WTC11 (cell line): ENCODE measurements around the gene DMKN. TPM values are rescaled to one million over a fixed set of nuclear protein-coding genes. Genes with fewer than 3 reads are reported as not detected.

Experiments
- ATAC-seq: fragments of 200-7000 bp; cut with Tn5 transposase; 2 replicates; pipeline ENCODE4 v1.10.0; 2021; ENCODE audit warnings: mild to moderate bottlenecking, moderate library complexity
- CTCF ChIA-PET: fragments of 300-600 bp; sonication (Branson Sonifier 250); formaldehyde crosslinking; loops from one replicate; lab custom pipeline; 2021; ENCODE audit warnings: antibody characterized with exemption; lab: Charles Lee
- POLR2A ChIA-PET: fragments of 350-600 bp; sonication (Branson Sonifier 250); formaldehyde crosslinking; loops from one replicate; lab custom pipeline; 2021; ENCODE audit warnings: antibody characterized with exemption; lab: Charles Lee
- DNase-seq: peaks from one replicate; pipeline ENCODE4 v3.0.0; 2021; ENCODE audit warnings: low spot score
- H3K27ac Mint-ChIP-seq: 2 replicates; pipeline ENCODE4 v1.8.0; 2021; ENCODE audit warnings: mixed read lengths
- H3K27me3 Mint-ChIP-seq: 2 replicates; pipeline ENCODE4 v1.8.0; 2021; ENCODE audit warnings: low read depth, mild to moderate bottlenecking, moderate library complexity, mixed read lengths
- H3K36me3 Mint-ChIP-seq: 2 replicates; pipeline ENCODE4 v1.8.0; 2021; ENCODE audit warnings: mixed read lengths
- H3K4me1 Mint-ChIP-seq: 2 replicates; pipeline ENCODE4 v1.8.0; 2022; ENCODE audit warnings: mixed read lengths
- H3K4me3 Mint-ChIP-seq: 2 replicates; pipeline ENCODE4 v1.8.0; 2021; ENCODE audit warnings: mild to moderate bottlenecking, moderate library complexity, mixed read lengths
- H3K9me3 Mint-ChIP-seq: 2 replicates; pipeline ENCODE4 v1.8.0; 2021; ENCODE audit warnings: mixed read lengths
- EMX1 ChIP-seq: fragments of 250-450 bp; sonication (Bioruptor Pico); IDR thresholded peaks from 2 replicates; pipeline ENCODE4 v1.8.0; 2021; ENCODE audit warnings: mild to moderate bottlenecking
- NR2C2 ChIP-seq: sonication (generic); formaldehyde crosslinking; IDR thresholded peaks from 2 replicates; pipeline ENCODE4 v1.8.0; 2022; ENCODE audit warnings: mild to moderate bottlenecking, missing genetic modification reagents
- RELA ChIP-seq: sonication (generic); formaldehyde crosslinking; IDR thresholded peaks from 2 replicates; pipeline ENCODE4 v1.8.1; 2022; ENCODE audit warnings: missing genetic modification reagents, mild to moderate bottlenecking, borderline replicate concordance
- SOX15 ChIP-seq: fragments of 250-450 bp; sonication (Bioruptor Pico); IDR thresholded peaks from 2 replicates; pipeline ENCODE4 v1.9.0; 2021; ENCODE audit warnings: mild to moderate bottlenecking
- TEAD1 ChIP-seq: sonication (generic); formaldehyde crosslinking; IDR thresholded peaks from 2 replicates; pipeline ENCODE4 v1.8.0; 2022; ENCODE audit warnings: mild to moderate bottlenecking, missing genetic modification reagents
- ZNF232 ChIP-seq: sonication (generic); formaldehyde crosslinking; IDR thresholded peaks from 2 replicates; pipeline ENCODE4 v1.8.0; 2022; ENCODE audit warnings: mild to moderate bottlenecking, missing genetic modification reagents
- ZNF396 ChIP-seq: fragments of 250-450 bp; sonication (Bioruptor Pico); IDR thresholded peaks from 2 replicates; pipeline ENCODE4 v1.8.0; 2021; ENCODE audit warnings: mild to moderate bottlenecking, moderate library complexity, borderline replicate concordance
- total RNA-seq: library from RNA; stranded (reverse); gene quantifications from 3 replicates; pipeline ENCODE4 v1.2.3, GENCODE V29; 2021
- TF ChIP-seq, protein P1 (sequence below): fragments of 250-450 bp; sonication (Bioruptor Pico); IDR thresholded peaks from 2 replicates; pipeline ENCODE4 v1.9.0; 2021; ENCODE audit warnings: moderate library complexity, mild to moderate bottlenecking, inconsistent platforms, borderline replicate concordance
- TF ChIP-seq, protein P2 (sequence below): sonication (generic); formaldehyde crosslinking; IDR thresholded peaks from 2 replicates; pipeline ENCODE4 v1.8.0; 2022; ENCODE audit warnings: mild to moderate bottlenecking, missing genetic modification reagents
- TF ChIP-seq, protein P3 (sequence below): sonication (generic); formaldehyde crosslinking; IDR thresholded peaks from 2 replicates; pipeline ENCODE4 v1.8.0; 2022; ENCODE audit warnings: mild to moderate bottlenecking, missing genetic modification reagents
- TF ChIP-seq, protein P4 (sequence below): sonication (generic); formaldehyde crosslinking; IDR thresholded peaks from 2 replicates; pipeline ENCODE4 v1.8.1; 2022; ENCODE audit warnings: mild to moderate bottlenecking, moderate library complexity, missing genetic modification reagents
- TF ChIP-seq, protein P5 (sequence below): fragments of 250-450 bp; sonication (Bioruptor Pico); IDR thresholded peaks from 2 replicates; pipeline ENCODE4 v2.1.2; 2022; ENCODE audit warnings: mild to moderate bottlenecking, moderate library complexity
- TF ChIP-seq, protein P6 (sequence below): fragments of 200-600 bp; IDR thresholded peaks from 2 replicates; pipeline ENCODE4 v1.8.0; 2022; ENCODE audit warnings: antibody characterized with exemption

The DMKN gene
- total RNA-seq, 1 experiment from 2014 or later, result 285 TPM

DNA sequence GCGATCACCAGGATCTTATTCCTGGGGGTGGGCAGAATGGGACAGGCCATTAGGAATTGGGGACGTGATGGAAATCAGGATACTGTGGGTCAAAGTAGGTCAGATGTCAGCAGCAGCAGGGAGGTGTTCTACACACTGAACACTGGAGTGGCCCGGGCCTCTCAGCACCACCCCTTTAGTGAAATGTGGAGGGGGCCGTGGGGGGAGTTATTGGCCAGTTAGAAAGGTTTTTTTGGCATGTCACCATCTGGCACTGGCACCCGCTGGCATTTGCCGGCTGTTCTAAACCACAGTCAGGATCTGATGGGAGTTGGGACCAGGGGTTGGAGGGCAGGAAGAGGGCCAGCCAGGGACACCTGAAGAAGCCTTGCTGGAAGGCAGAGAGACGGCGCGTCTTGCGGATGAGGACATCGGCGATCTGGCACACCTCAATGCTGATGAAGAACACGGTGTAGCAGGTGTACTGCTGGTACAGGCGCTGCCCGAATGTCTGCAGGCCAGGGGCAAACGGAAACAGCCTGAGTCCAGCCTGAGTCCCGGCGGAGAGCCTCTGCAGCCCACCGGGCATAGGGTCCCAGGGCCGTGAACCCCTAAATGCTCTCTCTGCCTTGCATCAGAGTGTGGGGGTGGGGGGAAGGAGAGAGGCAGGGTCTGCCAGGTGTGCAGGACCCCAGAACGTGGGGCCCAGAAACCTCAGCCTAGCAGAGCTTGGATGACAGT is 37.8 kb upstream of the DMKN start:
- ATAC-seq (no peak), DNase-seq (no peak)
- Mint-ChIP-seq H3K27ac (no peak overlapping the region), H3K4me1 (peaks cover 18% of the 10 kb centered on the region), H3K27me3 (peaks cover 7% of the 10 kb centered on the region), H3K9me3 (no peaks in the 10 kb centered on the region), H3K36me3 (peaks cover 10% of the 10 kb centered on the region; the same call in 1 of the 2 replicates), H3K4me3 (no peak overlapping the region)
- POLR2A ChIA-PET, result no interaction called here
- CTCF ChIA-PET, result interaction anchor here (0.8 to 1.4 kb wide), 3 partner anchors 41 to 123 kb away, joined by 3 to 4 read pairs (median 4); no protein-coding TSS in a partner anchor
- TF ChIP-seq EMX1 (CRISPR knock-in tag) (no peak), NR2C2 (CRISPR knock-in tag) (no peak), SOX15 (CRISPR knock-in tag) (no peak), TEAD1 (CRISPR knock-in tag) (no peak), ZNF396 (CRISPR knock-in tag) (no peak)
- TF ChIP-seq, protein P1, sequence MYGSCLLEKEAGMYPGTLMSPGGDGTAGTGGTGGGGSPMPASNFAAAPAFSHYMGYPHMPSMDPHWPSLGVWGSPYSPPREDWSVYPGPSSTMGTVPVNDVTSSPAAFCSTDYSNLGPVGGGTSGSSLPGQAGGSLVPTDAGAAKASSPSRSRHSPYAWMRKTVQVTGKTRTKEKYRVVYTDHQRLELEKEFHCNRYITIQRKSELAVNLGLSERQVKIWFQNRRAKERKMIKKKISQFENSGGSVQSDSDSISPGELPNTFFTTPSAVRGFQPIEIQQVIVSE (CRISPR knock-in tag), result no peak
- TF ChIP-seq, protein P2, sequence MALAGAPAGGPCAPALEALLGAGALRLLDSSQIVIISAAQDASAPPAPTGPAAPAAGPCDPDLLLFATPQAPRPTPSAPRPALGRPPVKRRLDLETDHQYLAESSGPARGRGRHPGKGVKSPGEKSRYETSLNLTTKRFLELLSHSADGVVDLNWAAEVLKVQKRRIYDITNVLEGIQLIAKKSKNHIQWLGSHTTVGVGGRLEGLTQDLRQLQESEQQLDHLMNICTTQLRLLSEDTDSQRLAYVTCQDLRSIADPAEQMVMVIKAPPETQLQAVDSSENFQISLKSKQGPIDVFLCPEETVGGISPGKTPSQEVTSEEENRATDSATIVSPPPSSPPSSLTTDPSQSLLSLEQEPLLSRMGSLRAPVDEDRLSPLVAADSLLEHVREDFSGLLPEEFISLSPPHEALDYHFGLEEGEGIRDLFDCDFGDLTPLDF, result no peak

DNA sequence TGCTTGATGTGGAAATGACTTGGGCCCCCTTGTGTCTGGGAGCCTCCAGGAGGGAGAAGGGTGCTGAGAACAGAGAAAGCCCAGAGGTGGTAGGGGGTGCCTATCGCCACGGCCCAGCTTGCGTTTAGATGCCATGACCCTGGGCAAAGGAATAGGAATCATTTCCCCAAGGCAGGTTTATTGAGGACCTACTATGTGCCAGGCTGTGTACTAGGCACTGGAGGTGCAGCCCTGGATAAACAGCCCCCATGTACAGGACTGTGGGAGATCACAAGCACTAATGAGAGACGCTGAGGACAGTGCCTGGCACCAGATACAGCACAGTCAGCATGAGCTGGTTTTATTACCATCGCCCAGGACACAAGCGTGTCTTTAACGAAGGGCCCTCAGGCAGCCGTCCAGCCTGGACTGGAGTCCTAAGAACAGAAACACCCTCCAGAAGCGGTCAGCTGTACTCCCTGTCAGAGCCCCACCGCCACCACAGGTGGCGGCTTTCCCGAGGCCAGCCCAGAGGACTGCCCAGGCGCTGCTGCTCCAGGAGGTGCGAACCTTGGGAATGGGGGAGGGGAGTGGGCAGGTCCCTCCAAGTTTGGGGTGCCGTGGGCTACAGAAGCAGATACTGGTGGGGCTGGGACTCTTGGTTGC is 36.6 kb upstream of the DMKN start:
- TF ChIP-seq, protein P3, sequence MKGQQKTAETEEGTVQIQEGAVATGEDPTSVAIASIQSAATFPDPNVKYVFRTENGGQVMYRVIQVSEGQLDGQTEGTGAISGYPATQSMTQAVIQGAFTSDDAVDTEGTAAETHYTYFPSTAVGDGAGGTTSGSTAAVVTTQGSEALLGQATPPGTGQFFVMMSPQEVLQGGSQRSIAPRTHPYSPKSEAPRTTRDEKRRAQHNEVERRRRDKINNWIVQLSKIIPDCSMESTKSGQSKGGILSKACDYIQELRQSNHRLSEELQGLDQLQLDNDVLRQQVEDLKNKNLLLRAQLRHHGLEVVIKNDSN, result no peak
- TF ChIP-seq, protein P4, sequence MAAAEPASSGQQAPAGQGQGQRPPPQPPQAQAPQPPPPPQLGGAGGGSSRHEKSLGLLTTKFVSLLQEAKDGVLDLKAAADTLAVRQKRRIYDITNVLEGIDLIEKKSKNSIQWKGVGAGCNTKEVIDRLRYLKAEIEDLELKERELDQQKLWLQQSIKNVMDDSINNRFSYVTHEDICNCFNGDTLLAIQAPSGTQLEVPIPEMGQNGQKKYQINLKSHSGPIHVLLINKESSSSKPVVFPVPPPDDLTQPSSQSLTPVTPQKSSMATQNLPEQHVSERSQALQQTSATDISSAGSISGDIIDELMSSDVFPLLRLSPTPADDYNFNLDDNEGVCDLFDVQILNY (CRISPR knock-in tag), result no peak
- TF ChIP-seq, protein P5, sequence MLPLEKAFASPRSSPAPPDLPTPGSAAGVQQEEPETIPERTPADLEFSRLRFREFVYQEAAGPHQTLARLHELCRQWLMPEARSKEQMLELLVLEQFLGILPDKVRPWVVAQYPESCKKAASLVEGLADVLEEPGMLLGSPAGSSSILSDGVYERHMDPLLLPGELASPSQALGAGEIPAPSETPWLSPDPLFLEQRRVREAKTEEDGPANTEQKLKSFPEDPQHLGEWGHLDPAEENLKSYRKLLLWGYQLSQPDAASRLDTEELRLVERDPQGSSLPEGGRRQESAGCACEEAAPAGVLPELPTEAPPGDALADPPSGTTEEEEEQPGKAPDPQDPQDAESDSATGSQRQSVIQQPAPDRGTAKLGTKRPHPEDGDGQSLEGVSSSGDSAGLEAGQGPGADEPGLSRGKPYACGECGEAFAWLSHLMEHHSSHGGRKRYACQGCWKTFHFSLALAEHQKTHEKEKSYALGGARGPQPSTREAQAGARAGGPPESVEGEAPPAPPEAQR (CRISPR knock-in tag), result no peak
- no peak for TF ChIP-seq RELA (CRISPR knock-in tag)
- TF ChIP-seq, all 79 proteins: peak for 0
- ChIA-PET POLR2A (no interaction called here), CTCF (interaction anchor here (1.3 to 2.2 kb wide), 2 partner anchors 8 to 93 kb away, joined by 6 to 29 read pairs; no protein-coding TSS in a partner anchor)
- Mint-ChIP-seq H3K27me3 (no peaks in the 10 kb centered on the region; the same call in none of the 2 replicates), H3K4me1 (peaks cover 15% of the 10 kb centered on the region), H3K27ac (no peak overlapping the region), H3K4me3 (no peak overlapping the region), H3K36me3 (peaks cover 10% of the 10 kb centered on the region; the same call in 1 of the 2 replicates), H3K9me3 (no peaks in the 10 kb centered on the region)
- ATAC-seq (no peak), DNase-seq (no peak)

DNA sequence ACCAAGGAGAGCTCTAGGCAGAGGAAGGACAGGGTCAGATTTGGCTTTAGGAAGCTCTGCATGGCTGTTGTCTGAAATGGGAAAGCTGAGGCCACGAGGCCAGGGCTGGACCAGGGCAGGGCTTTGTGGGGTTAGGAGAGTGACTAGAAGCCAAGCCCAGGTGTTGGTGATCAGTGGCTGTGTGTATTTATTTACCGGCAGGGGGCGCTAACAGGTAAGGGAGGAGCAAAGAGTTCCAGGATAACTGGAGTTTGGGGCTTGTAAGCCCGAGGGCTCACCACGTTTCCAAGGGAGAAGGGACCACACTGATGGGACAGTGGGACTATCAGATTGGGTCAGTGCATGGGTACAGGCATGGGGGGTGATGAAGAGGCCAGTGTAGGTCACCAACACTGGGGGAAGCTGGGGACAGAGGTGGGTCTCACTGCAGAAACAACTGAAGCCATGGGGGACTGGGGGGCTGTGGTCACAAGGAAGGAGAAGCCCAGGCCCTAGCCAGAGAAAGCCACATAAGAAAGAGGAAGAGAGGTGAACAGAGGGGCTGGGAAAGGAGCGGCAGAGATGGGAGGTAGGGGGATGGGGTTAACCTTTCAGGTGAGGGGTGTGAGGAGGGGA is 35.8 kb upstream of the DMKN start:
- peaks cover 18% of the 10 kb centered on the region for H3K4me1 Mint-ChIP-seq
- no peaks in the 10 kb centered on the region for H3K9me3 Mint-ChIP-seq
- ChIA-PET POLR2A (interaction anchor here (1.6 kb wide), 1 partner anchor 38 kb away, joined by 4 read pairs; no protein-coding TSS in a partner anchor), CTCF (interaction anchor here (0.6 to 2.2 kb wide), 18 partner anchors 9 to 153 kb away, joined by 3 to 29 read pairs (median 4); partner anchors contain the start of genes COX6B1, DMKN and HAUS5)
- H3K36me3 Mint-ChIP-seq, result peaks cover 10% of the 10 kb centered on the region; the same call in 1 of the 2 replicates
- TF ChIP-seq, protein P6, sequence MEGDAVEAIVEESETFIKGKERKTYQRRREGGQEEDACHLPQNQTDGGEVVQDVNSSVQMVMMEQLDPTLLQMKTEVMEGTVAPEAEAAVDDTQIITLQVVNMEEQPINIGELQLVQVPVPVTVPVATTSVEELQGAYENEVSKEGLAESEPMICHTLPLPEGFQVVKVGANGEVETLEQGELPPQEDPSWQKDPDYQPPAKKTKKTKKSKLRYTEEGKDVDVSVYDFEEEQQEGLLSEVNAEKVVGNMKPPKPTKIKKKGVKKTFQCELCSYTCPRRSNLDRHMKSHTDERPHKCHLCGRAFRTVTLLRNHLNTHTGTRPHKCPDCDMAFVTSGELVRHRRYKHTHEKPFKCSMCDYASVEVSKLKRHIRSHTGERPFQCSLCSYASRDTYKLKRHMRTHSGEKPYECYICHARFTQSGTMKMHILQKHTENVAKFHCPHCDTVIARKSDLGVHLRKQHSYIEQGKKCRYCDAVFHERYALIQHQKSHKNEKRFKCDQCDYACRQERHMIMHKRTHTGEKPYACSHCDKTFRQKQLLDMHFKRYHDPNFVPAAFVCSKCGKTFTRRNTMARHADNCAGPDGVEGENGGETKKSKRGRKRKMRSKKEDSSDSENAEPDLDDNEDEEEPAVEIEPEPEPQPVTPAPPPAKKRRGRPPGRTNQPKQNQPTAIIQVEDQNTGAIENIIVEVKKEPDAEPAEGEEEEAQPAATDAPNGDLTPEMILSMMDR, result peak; percentile 68
- no peak for TF ChIP-seq ZNF232 (CRISPR knock-in tag)
- no peak overlapping the region for H3K4me3 Mint-ChIP-seq
- no peaks in the 10 kb centered on the region; the same call in 1 of the 2 replicates for H3K27me3 Mint-ChIP-seq
- H3K27ac Mint-ChIP-seq, result peak overlapping the region; percentile 38
- DNase-seq, result peak; percentile 69
- ATAC-seq, result peak; percentile 70
